Naive thymus-derived CD4-positive, alpha-beta T cell (primary cell): Measurements from ENCODE around the gene RCSD1. TPM values are rescaled to one million over a fixed set of nuclear protein-coding genes. Genes with fewer than 3 reads are reported as not detected.

Experiments
- ATAC-seq: fragments of 150-1000 bp; cut with Tn5 transposase; 2 replicates; pipeline ENCODE4 v1.10.0; 2021; ENCODE audit warnings: mild to moderate bottlenecking, moderate library complexity
- CTCF ChIA-PET: fragments of 350-600 bp; sonication (Branson Sonifier 250); formaldehyde crosslinking; loops from one replicate; lab custom pipeline; 2021; ENCODE audit warnings: antibody characterized with exemption; lab: Charles Lee
- POLR2A ChIA-PET: fragments of 350-600 bp; sonication (Branson Sonifier 250); formaldehyde crosslinking; loops from one replicate; lab custom pipeline; 2021; ENCODE audit warnings: antibody characterized with exemption, inconsistent platforms; lab: Charles Lee
- DNase-seq, 9 donors: peaks; one replicate each; pipeline versions ENCODE4 v3.0.0 to v3.0.0-alpha.2; 2020 to 2022; ENCODE audit warnings: mixed read lengths in 1 of 9
- H3K27ac ChIP-seq: one replicate; pipeline ENCODE4 v1.7.0; 2013; ENCODE audit warnings: mild to moderate bottlenecking, low read depth, low read length, moderate library complexity
- H3K27me3 ChIP-seq, 2 donors: one replicate each; pipeline ENCODE4 v1.7.0; 2013; ENCODE audit warnings: low read length in 2 of 2, mild to moderate bottlenecking in 2 of 2, moderate library complexity in 2 of 2; ENCODE audit not compliant: control insufficient read depth in 2 of 2, insufficient read depth in 2 of 2
- H3K36me3 ChIP-seq, 3 experiments: 1 replicate in 2 of 3; 2 replicates in 1 of 3; pipeline ENCODE4 v1.7.0; 2013; ENCODE audit warnings: low read length in 3 of 3, mild to moderate bottlenecking in 3 of 3, moderate library complexity in 1 of 3; ENCODE audit not compliant: insufficient read depth in 3 of 3, control insufficient read depth in 2 of 3
- H3K4me1 ChIP-seq, 2 donors: one replicate each; pipeline ENCODE4 v1.7.0; 2013; ENCODE audit warnings: low read length in 2 of 2, mild to moderate bottlenecking in 2 of 2, moderate library complexity in 1 of 2; ENCODE audit not compliant: control insufficient read depth in 2 of 2, insufficient read depth in 2 of 2
- H3K4me3 ChIP-seq: 2 replicates; pipeline ENCODE4 v1.7.0; 2013; ENCODE audit warnings: mild to moderate bottlenecking, low read length
- H3K9me3 ChIP-seq, 3 experiments: 1 replicate in 2 of 3; 2 replicates in 1 of 3; pipeline ENCODE4 v1.7.0; 2013; ENCODE audit warnings: low read length in 3 of 3; ENCODE audit not compliant: control insufficient read depth in 2 of 3
- H3K27ac Mint-ChIP-seq, 9 donors: one replicate each; pipeline ENCODE4 v1.8.0; 2020 to 2022; ENCODE audit warnings: mixed read lengths in 9 of 9, mild to moderate bottlenecking in 8 of 9, moderate library complexity in 5 of 9, inconsistent platforms in 2 of 9
- H3K27me3 Mint-ChIP-seq, 5 donors: one replicate each; pipeline ENCODE4 v1.8.0; 2021 to 2022; ENCODE audit warnings: mixed read lengths in 5 of 5, mild to moderate bottlenecking in 1 of 5
- H3K36me3 Mint-ChIP-seq, 5 donors: one replicate each; pipeline ENCODE4 v1.8.0; 2020 to 2022; ENCODE audit warnings: mixed read lengths in 5 of 5, mild to moderate bottlenecking in 3 of 5, inconsistent platforms in 1 of 5
- H3K4me1 Mint-ChIP-seq, 7 donors: one replicate each; pipeline ENCODE4 v1.8.0; 2020 to 2022; ENCODE audit warnings: mixed read lengths in 7 of 7, mild to moderate bottlenecking in 3 of 7, inconsistent platforms in 1 of 7
- H3K4me3 Mint-ChIP-seq, 10 donors: one replicate each; pipeline ENCODE4 v1.8.0; 2020 to 2022; ENCODE audit warnings: mild to moderate bottlenecking in 10 of 10, mixed read lengths in 10 of 10, moderate library complexity in 6 of 10, inconsistent platforms in 2 of 10
- H3K9me3 Mint-ChIP-seq, 11 donors: one replicate each; pipeline ENCODE4 v1.8.0; 2020 to 2022; ENCODE audit warnings: mixed read lengths in 11 of 11, mild to moderate bottlenecking in 4 of 11, inconsistent platforms in 1 of 11, moderate library complexity in 1 of 11
- intact Hi-C, 2 donors: fragments of 100-400 bp; cut with micrococcal nuclease; formaldehyde crosslinking; loops; one replicate each; pipeline ENCODE4 v1.15.1; 2023
- polyA plus RNA-seq, 2 donors: library from polyadenylated mRNA; unstranded; fragments of 300-500 nt; fragmentation: Illumina TruSeq; gene quantifications; one replicate each; pipeline ENCODE4 v1.2.3, GENCODE V29; 2021
- total RNA-seq, 6 experiments: library from RNA in 5 of 6; stranded (reverse) in 5 of 6; gene quantifications; 1 replicate in 5 of 6; 2 replicates in 1 of 6; pipeline ENCODE4 v1.2.3 and lab custom pipeline; 2021 to 2026

RCSD1 gene
- total and polyA plus RNA-seq, 7 experiments from 2014 or later: 75.0 to 153 (median 135) TPM

- Mint-ChIP-seq H3K4me1 (peaks cover 26 to 40% (median 30%) of the 10 kb centered on the region in 7 donors), H3K9me3 (peaks cover 0 to 22% (median 0%) of the 10 kb centered on the region in 11 donors), H3K27ac (peak overlapping the region in 1 of 9 donors; percentile 18), H3K36me3 (peaks cover 0 to 9% (median under 1%) of the 10 kb centered on the region in 5 donors), H3K4me3 (no peak overlapping the region), H3K27me3 (peaks cover 0 to 16% (median 0%) of the 10 kb centered on the region in 5 donors)
- ChIA-PET CTCF (no interaction called here), POLR2A (no interaction called here)
- H3K9me3 ChIP-seq: no peaks in the 10 kb centered on the region
- peaks cover 0 to 4% (median 0%) of the 10 kb centered on the region in 3 experiments for H3K36me3 ChIP-seq
- ATAC-seq: no peak
- no peak for DNase-seq
- H3K4me1 ChIP-seq: peaks cover 0 to 4% of the 10 kb centered on the region in 2 donors
- H3K4me3 ChIP-seq: no peak overlapping the region
- H3K27ac ChIP-seq: no peak overlapping the region
- no peaks in the 10 kb centered on the region for H3K27me3 ChIP-seq
- intact Hi-C loops: loop anchor here in 1 of 2 donors (10.0 kb wide), 3 partner anchors 256 to 1994 kb away; partner anchors contain the start of genes GPA33 and STYXL2
Measured at GRCh38 chr1:167710836-167711235, 80.8 kb downstream of the RCSD1 start.

- H3K4me1 ChIP-seq: peaks cover 0 to 4% of the 10 kb centered on the region in 2 donors
- CTCF ChIA-PET: interaction anchor here (0.6 kb wide), 1 partner anchor 21 kb away, joined by 6 read pairs; no protein-coding TSS in a partner anchor
- Mint-ChIP-seq H3K27ac (peak overlapping the region in 3 of 9 donors; percentile 6 to 71 (median 26)), H3K4me3 (no peak overlapping the region), H3K4me1 (peaks cover 28 to 42% (median 32%) of the 10 kb centered on the region in 7 donors), H3K27me3 (peaks cover 0 to 16% (median 0%) of the 10 kb centered on the region in 5 donors), H3K36me3 (peaks cover 0 to 7% (median 0%) of the 10 kb centered on the region in 5 donors), H3K9me3 (peaks cover 0 to 22% (median 0%) of the 10 kb centered on the region in 11 donors)
- no peaks in the 10 kb centered on the region for H3K27me3 ChIP-seq
- POLR2A ChIA-PET: no interaction called here
- no peaks in the 10 kb centered on the region for H3K36me3 ChIP-seq
- DNase-seq: peak in 1 of 9 donors; percentile 14
- H3K4me3 ChIP-seq: no peak overlapping the region
- intact Hi-C loops: loop anchor here in 1 of 2 donors (10.0 kb wide), 3 partner anchors 257 to 1993 kb away; partner anchors contain the start of genes GPA33 and STYXL2
- no peak for ATAC-seq
- no peak overlapping the region for H3K27ac ChIP-seq
- no peaks in the 10 kb centered on the region for H3K9me3 ChIP-seq
Measured at GRCh38 chr1:167711797-167712196, 81.8 kb downstream of the RCSD1 start.

DNA sequence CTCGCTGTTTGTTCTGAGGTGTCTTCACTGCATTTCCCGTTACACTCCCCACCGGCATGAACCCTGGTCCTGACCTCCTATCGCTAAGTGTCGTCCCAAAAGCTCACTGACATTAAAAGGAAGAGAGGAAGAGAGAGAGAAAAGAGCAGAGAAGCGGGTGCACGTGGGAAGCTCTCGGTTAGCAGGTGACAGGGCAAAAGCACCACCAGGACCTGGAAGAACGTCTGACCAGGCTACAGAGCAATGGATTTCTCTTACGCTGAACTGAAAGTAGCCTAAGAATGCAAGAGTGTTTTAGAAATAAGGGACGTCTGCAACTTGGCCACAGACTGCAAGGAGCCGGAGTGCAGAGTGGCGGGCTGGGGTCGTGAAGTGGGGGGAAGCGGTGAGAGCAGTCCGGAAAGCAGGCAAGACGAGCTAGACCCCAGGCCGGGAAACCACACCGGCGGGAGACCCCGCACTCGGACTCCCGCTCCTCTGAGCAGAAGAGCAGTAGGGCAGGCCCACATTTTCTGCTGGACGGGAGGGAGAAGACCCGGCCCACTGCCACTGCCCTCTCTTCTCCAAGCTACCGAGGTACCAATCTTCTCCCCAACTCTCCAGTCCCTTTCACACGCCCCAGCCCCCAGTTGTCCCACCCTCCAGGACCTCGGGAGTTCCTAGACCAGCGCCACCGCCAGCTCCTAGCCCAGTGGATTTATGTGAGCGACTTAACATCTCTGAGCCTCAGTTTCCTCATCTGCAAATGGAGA is 83.5 kb downstream of the RCSD1 start:
- no peaks in the 10 kb centered on the region for H3K27me3 ChIP-seq
- peaks cover 0 to 16% (median 0%) of the 10 kb centered on the region in 5 donors for H3K27me3 Mint-ChIP-seq
- peak overlapping the region; percentile 89 to 98 (median 93) for H3K4me3 Mint-ChIP-seq
- H3K4me1 Mint-ChIP-seq: peaks cover 28 to 44% (median 37%) of the 10 kb centered on the region in 7 donors
- DNase-seq (peak in 4 of 9 donors; percentile 19 to 35 (median 26)), ATAC-seq (no peak)
- H3K9me3 ChIP-seq: no peaks in the 10 kb centered on the region
- ChIA-PET CTCF (interaction anchor here (0.6 to 3.2 kb wide), 3 partner anchors 19 to 858 kb away, joined by 3 to 17 read pairs (median 3); no protein-coding TSS in a partner anchor), POLR2A (interaction anchor here (0.6 to 2.4 kb wide), 3 partner anchors 86 to 156 kb away, joined by 3 to 6 read pairs (median 3); no protein-coding TSS in a partner anchor)
- peaks cover 0 to 4% of the 10 kb centered on the region in 2 donors for H3K4me1 ChIP-seq
- H3K9me3 Mint-ChIP-seq: peaks cover 0 to 22% (median 0%) of the 10 kb centered on the region in 11 donors
- intact Hi-C loops: loop anchor here (1.0 to 10.0 kb wide), 10 partner anchors 8 to 1991 kb away; partner anchors contain the start of genes GPA33 (in 1 of the 2), NME7 (in 1 of the 2), STYXL2 (in 1 of the 2) and TADA1 (in 1 of the 2)
- peak overlapping the region; percentile 48 for H3K27ac ChIP-seq
- H3K4me3 ChIP-seq: peak overlapping the region; percentile 88
- peak overlapping the region; percentile 84 to 100 (median 92) for H3K27ac Mint-ChIP-seq
- no peaks in the 10 kb centered on the region for H3K36me3 ChIP-seq
- peaks cover 0 to 7% (median 0%) of the 10 kb centered on the region in 5 donors for H3K36me3 Mint-ChIP-seq

DNA sequence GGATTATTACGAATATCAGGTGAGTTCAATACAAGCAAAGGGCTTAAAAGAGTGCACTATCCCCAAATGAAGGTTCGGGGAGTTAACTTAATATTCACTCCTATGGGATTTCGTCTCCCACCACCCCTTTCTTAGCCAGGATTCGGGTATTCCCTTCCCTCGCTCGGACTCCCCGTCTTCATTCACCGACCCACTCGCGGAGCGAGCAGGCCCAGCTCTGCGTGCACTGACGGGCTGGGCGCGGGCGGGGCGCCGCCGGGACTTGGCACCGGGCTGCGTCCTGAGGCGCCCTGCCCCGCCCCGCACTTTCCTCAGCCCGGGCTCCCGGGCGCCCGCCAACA is 84.0 kb downstream of the RCSD1 start:
- peak overlapping the region; percentile 89 to 98 (median 93) for H3K4me3 Mint-ChIP-seq
- H3K27me3 ChIP-seq: no peaks in the 10 kb centered on the region
- H3K27ac ChIP-seq: peak overlapping the region; percentile 48
- H3K4me1 Mint-ChIP-seq: peaks cover 24 to 42% (median 34%) of the 10 kb centered on the region in 7 donors
- peak in 1 of 9 donors; percentile 76 for DNase-seq
- no peaks in the 10 kb centered on the region for H3K36me3 ChIP-seq
- H3K27ac Mint-ChIP-seq: peak overlapping the region; percentile 84 to 100 (median 98)
- no peaks in the 10 kb centered on the region for H3K9me3 ChIP-seq
- H3K4me1 ChIP-seq: peaks cover 3 to 4% of the 10 kb centered on the region in 2 donors
- CTCF ChIA-PET: interaction anchor here (1.0 to 3.2 kb wide), 3 partner anchors 10 to 26 kb away, joined by 3 to 17 read pairs (median 6); no protein-coding TSS in a partner anchor
- peaks cover 0 to 20% (median 0%) of the 10 kb centered on the region in 11 donors for H3K9me3 Mint-ChIP-seq
- POLR2A ChIA-PET: interaction anchor here (1.0 to 2.4 kb wide), 7 partner anchors 9 to 222 kb away, joined by 3 to 12 read pairs (median 6); partner anchors contain the start of genes CD247 and DCAF6
- intact Hi-C loops: loop anchor here (1.0 to 10.0 kb wide), 9 partner anchors 8 to 1991 kb away; partner anchors contain the start of genes GPA33 (in 1 of the 2), NME7 (in 1 of the 2), STYXL2 (in 1 of the 2) and TADA1 (in 1 of the 2)
- H3K4me3 ChIP-seq: peak overlapping the region; percentile 88
- H3K27me3 Mint-ChIP-seq: peaks cover 0 to 16% (median 0%) of the 10 kb centered on the region in 5 donors
- ATAC-seq: peak; percentile 71
- peaks cover 0 to 7% (median 0%) of the 10 kb centered on the region in 5 donors for H3K36me3 Mint-ChIP-seq

GRCh38 chr1:167714439-167715156 is 84.6 kb downstream of the RCSD1 start:
- Histone ChIP-seq H3K9me3 (no peaks in the 10 kb centered on the region), H3K36me3 (no peaks in the 10 kb centered on the region), H3K27ac (peak overlapping the region; percentile 48), H3K4me1 (peaks cover 4 to 9% of the 10 kb centered on the region in 2 donors), H3K4me3 (peak overlapping the region; percentile 88), H3K27me3 (no peaks in the 10 kb centered on the region)
- ATAC-seq (peak; percentile 66), DNase-seq (peak; percentile 82 to 94 (median 89))
- peaks cover 0 to 16% (median 0%) of the 10 kb centered on the region in 5 donors for H3K27me3 Mint-ChIP-seq
- peaks cover 0 to 7% (median 0%) of the 10 kb centered on the region in 5 donors for H3K36me3 Mint-ChIP-seq
- peaks cover 26 to 45% (median 37%) of the 10 kb centered on the region in 7 donors for H3K4me1 Mint-ChIP-seq
- peak overlapping the region; percentile 87 to 100 (median 98) for H3K27ac Mint-ChIP-seq
- CTCF ChIA-PET: interaction anchor here (0.6 to 3.2 kb wide), 13 partner anchors 10 to 221 kb away, joined by 3 to 17 read pairs (median 6); partner anchors contain the start of gene CREG1
- POLR2A ChIA-PET: interaction anchor here (0.7 to 2.4 kb wide), 14 partner anchors 9 to 495 kb away, joined by 3 to 12 read pairs (median 6); partner anchors contain the start of genes CD247, CREG1 and DCAF6
- peaks cover 0 to 19% (median 0%) of the 10 kb centered on the region in 11 donors for H3K9me3 Mint-ChIP-seq
- peak overlapping the region; percentile 89 to 98 (median 93) for H3K4me3 Mint-ChIP-seq
- intact Hi-C loops: loop anchor here (1.0 to 10.0 kb wide), 18 partner anchors 8 to 1990 kb away; partner anchors contain the start of genes DCAF6 (in 2 of the 2), POU2F1 (in 2 of the 2), CREG1 (in 1 of the 2) and GPA33 (in 1 of the 2)
